A549 (cell line): ENCODE results near the gene TRIM28.

ENCODE experiments used
- BCL3 ChIP-seq: fragments of >200 bp; sonication (Bioruptor Twin); formaldehyde crosslinking; IDR thresholded peaks from 3 replicates; pipeline ENCODE4 v1.6.1; 2016
- CBX2 ChIP-seq: fragments of 200-600 bp; sonication (generic); IDR thresholded peaks from 2 replicates; pipeline ENCODE4 v1.6.1; 2016; ENCODE audit warnings: low read depth, mild to moderate bottlenecking, borderline replicate concordance
- CHD2 ChIP-seq: fragments of 150-350 bp; IDR thresholded peaks from 2 replicates; pipeline ENCODE4 v1.6.1; 2014; ENCODE audit warnings: low read length; ENCODE audit not compliant: partially characterized antibody
- CTCF ChIP-seq: fragments of >200 bp; sonication (Bioruptor Twin); formaldehyde crosslinking; IDR thresholded peaks from 3 replicates; pipeline ENCODE4 v1.5.1; 2016
- ELK1 ChIP-seq: fragments of 150-350 bp; IDR thresholded peaks from 2 replicates; pipeline ENCODE4 v1.6.1; 2014; ENCODE audit warnings: low read depth, mild to moderate bottlenecking, low read length
- JUN ChIP-seq, 2 experiments: fragments of >200 bp; sonication (Bioruptor Twin); formaldehyde crosslinking; IDR thresholded peaks; 2 replicates in 1 of 2; 3 replicates in 1 of 2; pipeline ENCODE4 v1.6.1; 2016 to 2017
- NFE2L2 ChIP-seq: fragments of 150-350 bp; conservative IDR thresholded peaks from 2 replicates; pipeline ENCODE4 v1.6.1; 2014; ENCODE audit warnings: low read length
- PBX3 ChIP-seq: IDR thresholded peaks from 2 replicates; pipeline ENCODE4 v1.6.1; 2012
- POLR2A ChIP-seq: IDR thresholded peaks from 2 replicates; pipeline ENCODE4 v1.6.1; 2012; ENCODE audit warnings: mild to moderate bottlenecking, low read length
- RAD21 ChIP-seq, 2 experiments: fragments of >200 bp in 1 of 2; sonication (Bioruptor Twin) in 1 of 2; formaldehyde crosslinking in 1 of 2; IDR thresholded peaks in 1 of 2; conservative IDR thresholded peaks in 1 of 2; 2 replicates in 1 of 2; 3 replicates in 1 of 2; pipeline ENCODE4 v1.6.1; 2012 to 2018; ENCODE audit warnings: inconsistent platforms in 1 of 2
- REST ChIP-seq: fragments of 200-600 bp; sonication (generic); IDR thresholded peaks from 2 replicates; pipeline ENCODE4 v1.6.1; 2016; ENCODE audit warnings: antibody characterized with exemption, mild to moderate bottlenecking, moderate library complexity
- RFX5 ChIP-seq: fragments of 450-650 bp; IDR thresholded peaks from 2 replicates; pipeline ENCODE4 v1.7.1; 2014; ENCODE audit warnings: antibody characterized with exemption, mild to moderate bottlenecking, moderate library complexity

- TF ChIP-seq RFX5, result no peak
- TF ChIP-seq CTCF, result no peak
- TF ChIP-seq ELK1, result no peak
- TF ChIP-seq PBX3, result no peak
- TF ChIP-seq REST, result no peak
- TF ChIP-seq CBX2, result no peak
- no peak for TF ChIP-seq POLR2A
- no peak for TF ChIP-seq BCL3
- no peak for TF ChIP-seq NFE2L2
- TF ChIP-seq CHD2, result no peak
- no peak for TF ChIP-seq JUN (IDR thresholded peaks at IDR 0.05)
- TF ChIP-seq RAD21 (conservative IDR thresholded peaks at IDR 0.05 in 1 of 2, IDR thresholded peaks at IDR 0.05 in 1 of 2), result no peak
These were observed 39.1 kb downstream of the TRIM28 start for GRCh38 chr19:58582985-58583384.
